ENCODE measurements around the gene MAP7.

DNA sequence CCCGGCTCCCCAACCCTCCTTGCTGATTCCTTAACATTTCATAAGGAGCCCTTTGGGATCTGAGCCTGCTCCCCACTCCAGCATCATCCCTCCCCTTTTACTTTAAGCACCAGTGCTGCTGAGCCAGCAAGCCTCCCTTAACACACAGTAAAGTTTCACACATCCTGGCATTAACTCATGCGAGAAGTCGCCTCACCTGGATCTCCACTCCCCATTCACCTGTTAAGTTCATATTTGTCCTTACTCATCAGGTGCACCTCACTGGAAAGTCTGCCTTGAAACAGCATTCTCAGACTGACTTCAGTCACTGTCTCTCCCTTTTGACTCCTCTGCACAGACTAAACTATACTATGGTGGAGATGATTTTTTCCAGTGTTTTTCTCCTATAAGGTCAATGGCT lies 47.8 kb upstream of the MAP7 start:
- TF ChIP-seq RBBP5 (IDR thresholded peaks at IDR 0.05; ENCODE audit: borderline replicate concordance, insufficient read depth, low read length, poor library complexity, severe bottlenecking) (no peak), POU5F1 (IDR thresholded peaks at IDR 0.05; ENCODE audit: borderline replicate concordance, low read depth, low read length, partially characterized antibody) (no peak), HDAC8 (tag; IDR thresholded peaks at IDR 0.05) (no peak), KDM1A (IDR thresholded peaks at IDR 0.05) (no peak), ELF4 (CRISPR knock-in tag; IDR thresholded peaks at IDR 0.05) (no peak), SRSF7 (optimal IDR thresholded peaks at IDR 0.05; ENCODE audit: low read depth, low read length) (no peak), ZNF316 (IDR thresholded peaks at IDR 0.05) (no peak), SP1 (CRISPR knock-in tag; IDR thresholded peaks at IDR 0.05) (no peak), MECOM (CRISPR knock-in tag; IDR thresholded peaks at IDR 0.05) (no peak)
- TF ChIP-seq, protein P1, sequence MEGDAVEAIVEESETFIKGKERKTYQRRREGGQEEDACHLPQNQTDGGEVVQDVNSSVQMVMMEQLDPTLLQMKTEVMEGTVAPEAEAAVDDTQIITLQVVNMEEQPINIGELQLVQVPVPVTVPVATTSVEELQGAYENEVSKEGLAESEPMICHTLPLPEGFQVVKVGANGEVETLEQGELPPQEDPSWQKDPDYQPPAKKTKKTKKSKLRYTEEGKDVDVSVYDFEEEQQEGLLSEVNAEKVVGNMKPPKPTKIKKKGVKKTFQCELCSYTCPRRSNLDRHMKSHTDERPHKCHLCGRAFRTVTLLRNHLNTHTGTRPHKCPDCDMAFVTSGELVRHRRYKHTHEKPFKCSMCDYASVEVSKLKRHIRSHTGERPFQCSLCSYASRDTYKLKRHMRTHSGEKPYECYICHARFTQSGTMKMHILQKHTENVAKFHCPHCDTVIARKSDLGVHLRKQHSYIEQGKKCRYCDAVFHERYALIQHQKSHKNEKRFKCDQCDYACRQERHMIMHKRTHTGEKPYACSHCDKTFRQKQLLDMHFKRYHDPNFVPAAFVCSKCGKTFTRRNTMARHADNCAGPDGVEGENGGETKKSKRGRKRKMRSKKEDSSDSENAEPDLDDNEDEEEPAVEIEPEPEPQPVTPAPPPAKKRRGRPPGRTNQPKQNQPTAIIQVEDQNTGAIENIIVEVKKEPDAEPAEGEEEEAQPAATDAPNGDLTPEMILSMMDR (IDR thresholded peaks at IDR 0.05 in 2 of 3, conservative IDR thresholded peaks at IDR 0.05 in 1 of 3; ENCODE audit: insufficient read depth in 2 of 3, low read depth in 1 of 3, low read length in 3 of 3): no peak
- TF ChIP-seq, protein P2, sequence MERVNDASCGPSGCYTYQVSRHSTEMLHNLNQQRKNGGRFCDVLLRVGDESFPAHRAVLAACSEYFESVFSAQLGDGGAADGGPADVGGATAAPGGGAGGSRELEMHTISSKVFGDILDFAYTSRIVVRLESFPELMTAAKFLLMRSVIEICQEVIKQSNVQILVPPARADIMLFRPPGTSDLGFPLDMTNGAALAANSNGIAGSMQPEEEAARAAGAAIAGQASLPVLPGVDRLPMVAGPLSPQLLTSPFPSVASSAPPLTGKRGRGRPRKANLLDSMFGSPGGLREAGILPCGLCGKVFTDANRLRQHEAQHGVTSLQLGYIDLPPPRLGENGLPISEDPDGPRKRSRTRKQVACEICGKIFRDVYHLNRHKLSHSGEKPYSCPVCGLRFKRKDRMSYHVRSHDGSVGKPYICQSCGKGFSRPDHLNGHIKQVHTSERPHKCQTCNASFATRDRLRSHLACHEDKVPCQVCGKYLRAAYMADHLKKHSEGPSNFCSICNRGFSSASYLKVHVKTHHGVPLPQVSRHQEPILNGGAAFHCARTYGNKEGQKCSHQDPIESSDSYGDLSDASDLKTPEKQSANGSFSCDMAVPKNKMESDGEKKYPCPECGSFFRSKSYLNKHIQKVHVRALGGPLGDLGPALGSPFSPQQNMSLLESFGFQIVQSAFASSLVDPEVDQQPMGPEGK (CRISPR knock-in tag; IDR thresholded peaks at IDR 0.05; ENCODE audit: borderline replicate concordance): no peak
